GM12878 (cell line): ENCODE results near the gene SBDS.
"Not testable (repeated sequence)": the region's sequence is repeated elsewhere in the genome, so short reads cannot be mapped to it uniquely, and the experiment has no call there.

Source experiments
- CTCF ChIP-seq, 3 experiments: IDR thresholded peaks in 2 of 3; conservative IDR thresholded peaks in 1 of 3; 2 replicates each; pipeline ENCODE4 v1.5.1; 2011; ENCODE audit warnings: low read depth in 3 of 3, low read length in 3 of 3, mild to moderate bottlenecking in 3 of 3, control low read depth in 2 of 3, moderate library complexity in 2 of 3, inconsistent platforms in 1 of 3, mixed read lengths in 1 of 3; ENCODE audit not compliant: control insufficient read depth in 2 of 3, insufficient read depth in 1 of 3; ENCODE audit errors: extremely low read depth in 1 of 3
- DPF2 ChIP-seq: fragments of 450-650 bp; IDR thresholded peaks from 2 replicates; pipeline ENCODE4 v1.6.1; 2017; ENCODE audit warnings: mild to moderate bottlenecking
- EP300 ChIP-seq, 2 experiments: fragments of 150-350 bp in 1 of 2; IDR thresholded peaks; 2 replicates each; pipeline ENCODE4 v1.6.1; 2011 to 2012; ENCODE audit warnings: low read depth in 2 of 2, low read length in 2 of 2, borderline replicate concordance in 1 of 2, improper control_type of control experiment in 1 of 2, inconsistent platforms in 1 of 2; ENCODE audit not compliant: control insufficient read depth in 1 of 2
- MYC ChIP-seq: IDR thresholded peaks from 2 replicates; pipeline ENCODE4 v1.6.1; 2011; ENCODE audit warnings: mild to moderate bottlenecking, low read length, moderate library complexity, inconsistent platforms; ENCODE audit not compliant: insufficient read depth, insufficient replicate concordance, insufficient read length, severe bottlenecking
- USF1 ChIP-seq: IDR thresholded peaks from 2 replicates; pipeline ENCODE4 v1.6.1; 2011; ENCODE audit warnings: borderline replicate concordance, low read depth, mild to moderate bottlenecking, moderate library complexity, mixed read lengths, low read length; ENCODE audit not compliant: insufficient read depth; ENCODE audit errors: extremely low read length
- USF2 ChIP-seq: IDR thresholded peaks from 2 replicates; pipeline ENCODE4 v1.6.1; 2011; ENCODE audit warnings: low read depth, low read length, improper control_type of control experiment, borderline replicate concordance
- YY1 ChIP-seq: IDR thresholded peaks from 2 replicates; pipeline ENCODE4 v1.6.1; 2011; ENCODE audit warnings: low read depth, mild to moderate bottlenecking, low read length
- ZNF274 ChIP-seq: IDR thresholded peaks from one replicate; pipeline ENCODE4 v1.8.0; 2011; ENCODE audit not compliant: insufficient read length, insufficient read depth
- TF ChIP-seq, protein P1 (sequence below): IDR thresholded peaks from 2 replicates; pipeline ENCODE4 v1.6.1; 2012; ENCODE audit warnings: low read depth, low read length, improper control_type of control experiment

DNA sequence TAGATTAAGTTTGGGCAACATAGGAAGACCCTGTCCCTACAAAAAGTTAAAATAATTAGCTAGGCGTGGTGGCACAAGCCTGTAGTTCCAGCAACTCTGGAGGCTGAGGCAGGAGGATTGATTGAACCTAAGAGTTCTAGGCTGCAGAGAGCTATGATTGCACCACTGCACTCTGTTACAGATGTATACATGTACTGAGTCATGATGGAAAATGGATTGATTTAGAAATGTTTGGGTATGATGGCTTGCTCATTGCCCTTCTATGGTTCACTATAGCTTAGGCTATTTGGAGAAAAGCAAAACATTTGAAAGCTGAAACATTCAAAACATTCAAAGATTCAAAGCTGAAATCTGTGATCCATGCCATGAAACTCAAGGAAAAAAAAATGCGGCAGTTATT is 16.4 kb downstream of the SBDS start:
- TF ChIP-seq MYC; ZNF274; CTCF (IDR thresholded peaks at IDR 0.05 in 2 of 3, conservative IDR thresholded peaks at IDR 0.05 in 1 of 3; ENCODE audit: control insufficient read depth in 2 of 3, extremely low read depth in 1 of 3, insufficient read depth in 1 of 3, low read depth in 3 of 3, low read length in 3 of 3); YY1; DPF2; EP300 (IDR thresholded peaks at IDR 0.05; ENCODE audit: borderline replicate concordance in 1 of 2, control insufficient read depth in 1 of 2, low read depth in 2 of 2, low read length in 2 of 2); USF1; USF2: not testable (repeated sequence)
- TF ChIP-seq, protein P1, sequence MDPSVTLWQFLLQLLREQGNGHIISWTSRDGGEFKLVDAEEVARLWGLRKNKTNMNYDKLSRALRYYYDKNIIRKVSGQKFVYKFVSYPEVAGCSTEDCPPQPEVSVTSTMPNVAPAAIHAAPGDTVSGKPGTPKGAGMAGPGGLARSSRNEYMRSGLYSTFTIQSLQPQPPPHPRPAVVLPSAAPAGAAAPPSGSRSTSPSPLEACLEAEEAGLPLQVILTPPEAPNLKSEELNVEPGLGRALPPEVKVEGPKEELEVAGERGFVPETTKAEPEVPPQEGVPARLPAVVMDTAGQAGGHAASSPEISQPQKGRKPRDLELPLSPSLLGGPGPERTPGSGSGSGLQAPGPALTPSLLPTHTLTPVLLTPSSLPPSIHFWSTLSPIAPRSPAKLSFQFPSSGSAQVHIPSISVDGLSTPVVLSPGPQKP, result not testable (repeated sequence)
